HAP-1 (cell line): ENCODE measurements around the gene JPT2.

Experiments
- DNase-seq, 2 experiments: peaks; one replicate each; pipeline ENCODE4 v3.0.0-alpha.2; 2016 to 2020; ENCODE audit warnings: low spot score in 2 of 2
- H3K27me3 ChIP-seq: fragments of 250-450 bp; sonication (Bioruptor Pico); 2 replicates; pipeline ENCODE4 v1.5.1; 2020; ENCODE audit warnings: low read depth, mild to moderate bottlenecking, moderate library complexity
- H3K36me3 ChIP-seq: fragments of 250-450 bp; sonication (Bioruptor Pico); replicated peaks from 2 replicates; pipeline ENCODE4 v1.5.1; 2020; ENCODE audit warnings: mild to moderate bottlenecking
- H3K4me1 ChIP-seq: fragments of 250-450 bp; sonication (Bioruptor Pico); 2 replicates; pipeline ENCODE4 v1.5.1; 2020; ENCODE audit warnings: mild to moderate bottlenecking
- H3K4me3 ChIP-seq: fragments of 250-450 bp; sonication (Bioruptor Pico); 2 replicates; pipeline ENCODE4 v1.5.1; 2020; ENCODE audit warnings: mild to moderate bottlenecking, moderate library complexity
- H3K9me3 ChIP-seq: fragments of 250-450 bp; sonication (Bioruptor Pico); 2 replicates; pipeline ENCODE4 v1.5.1; 2020; ENCODE audit warnings: mild to moderate bottlenecking, moderate library complexity
- in situ Hi-C: fragments of 300-500 bp; cut with MboI; formaldehyde crosslinking; loops from 3 replicates; pipeline ENCODE4 v1.14.3; 2020; ENCODE audit warnings: low sequenced_read_pairs, inconsistent platforms, mixed read lengths

The JPT2 gene

GRCh38 chr16:1746693-1747195 lies 68.7 kb downstream of the JPT2 start:
- H3K36me3 ChIP-seq = peaks cover 15% of the 10 kb centered on the region

GRCh38 chr16:1747934-1748333 lies 69.9 kb downstream of the JPT2 start:
- Histone ChIP-seq H3K9me3 (no peaks in the 10 kb centered on the region), H3K27me3 (no peaks in the 10 kb centered on the region), H3K4me3 (no peak overlapping the region), H3K36me3 (peaks cover 22% of the 10 kb centered on the region), H3K4me1 (no peaks in the 10 kb centered on the region)
- DNase-seq = no peak
- in situ Hi-C loops = no loop called here

More at GRCh38 chr16:1746693-1747195, 68.7 kb downstream of the JPT2 start:
- Histone ChIP-seq H3K4me1 (no peaks in the 10 kb centered on the region), H3K4me3 (no peak overlapping the region), H3K27me3 (no peaks in the 10 kb centered on the region), H3K9me3 (no peaks in the 10 kb centered on the region)
- in situ Hi-C loops = no loop called here
- no peak for DNase-seq

GRCh38 chr16:1749152-1750117 lies 71.4 kb downstream of the JPT2 start:
- DNase-seq = no peak
- peaks cover 22% of the 10 kb centered on the region for H3K36me3 ChIP-seq
- no peaks in the 10 kb centered on the region for H3K27me3 ChIP-seq
- in situ Hi-C loops = no loop called here
- H3K4me3 ChIP-seq = no peak overlapping the region
- no peaks in the 10 kb centered on the region for H3K9me3 ChIP-seq
- no peaks in the 10 kb centered on the region for H3K4me1 ChIP-seq
